GM19438 (cell line): Measurements from ENCODE around the gene PRAMEF9.
"Not testable (repeated sequence)": the region's sequence is repeated elsewhere in the genome, so short reads cannot be mapped to it uniquely, and the experiment has no call there.

Experiments used
- ATAC-seq: cut with Tn5 transposase; IDR thresholded peaks from one replicate; pipeline ENCODE4 v1.9.1; 2021; ENCODE audit warnings: low read depth; ENCODE audit not compliant: unreplicated experiment

Gene PRAMEF9

GRCh38 chr1:13171548-13171947 is at the start of gene PRAMEF9:
PRAMEF9 (plus strand) TSS chr1:13171848; CDS start chr1:13175281, 3,433 bp downstream.
- ATAC-seq, result not testable (repeated sequence)

GRCh38 chr1:13155909-13156308 is 15.7 kb upstream of the PRAMEF9 start, which contains the start of gene PRAMEF26:
PRAMEF26 (minus strand) TSS chr1:13156009; CDS start chr1:13153095, 2,914 bp downstream.
- not testable (repeated sequence) for ATAC-seq

GRCh38 chr1:13165531-13165930 is 6.1 kb upstream of the PRAMEF9 start, which contains the start of gene HNRNPCL4:
HNRNPCL4 (minus strand) TSS chr1:13165631; CDS start chr1:13165467, 164 bp downstream.
- ATAC-seq, result not testable (repeated sequence)

GRCh38 chr1:13201309-13201708 is 29.7 kb downstream of the PRAMEF9 start, which contains the start of gene PRAMEF13:
PRAMEF13 (minus strand) TSS chr1:13201409; CDS start chr1:13199589, 1,820 bp downstream.
- ATAC-seq, result not testable (repeated sequence)

- not testable (repeated sequence) for ATAC-seq
Observed at GRCh38 chr1:13208712-13209111, 37.1 kb downstream of the PRAMEF9 start.

GRCh38 chr1:13216619-13217018 is 45.0 kb downstream of the PRAMEF9 start:
- not testable (repeated sequence) for ATAC-seq

- not testable (repeated sequence) for ATAC-seq
Observed at GRCh38 chr1:13219203-13219602, 47.6 kb downstream of the PRAMEF9 start.

DNA sequence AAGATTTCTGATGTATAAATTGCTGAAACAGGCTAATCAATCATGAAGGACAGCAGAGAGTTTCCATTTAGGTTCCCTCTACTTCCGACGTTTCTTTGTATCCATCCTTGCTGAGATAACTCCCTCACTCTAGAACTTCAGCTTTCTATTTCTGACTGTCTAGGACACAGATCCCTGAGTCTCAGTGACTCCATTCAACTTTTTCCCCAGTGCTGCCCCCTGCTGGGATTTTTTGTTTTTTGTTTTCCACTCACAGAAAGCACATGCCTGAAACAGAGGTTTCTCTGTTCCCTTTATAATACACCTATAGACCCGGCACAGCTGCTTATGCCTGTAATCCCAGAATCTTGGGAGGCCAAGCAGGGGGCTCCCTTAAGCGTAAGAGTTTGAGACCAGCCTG is 51.1 kb downstream of the PRAMEF9 start:
- ATAC-seq, result not testable (repeated sequence)

DNA sequence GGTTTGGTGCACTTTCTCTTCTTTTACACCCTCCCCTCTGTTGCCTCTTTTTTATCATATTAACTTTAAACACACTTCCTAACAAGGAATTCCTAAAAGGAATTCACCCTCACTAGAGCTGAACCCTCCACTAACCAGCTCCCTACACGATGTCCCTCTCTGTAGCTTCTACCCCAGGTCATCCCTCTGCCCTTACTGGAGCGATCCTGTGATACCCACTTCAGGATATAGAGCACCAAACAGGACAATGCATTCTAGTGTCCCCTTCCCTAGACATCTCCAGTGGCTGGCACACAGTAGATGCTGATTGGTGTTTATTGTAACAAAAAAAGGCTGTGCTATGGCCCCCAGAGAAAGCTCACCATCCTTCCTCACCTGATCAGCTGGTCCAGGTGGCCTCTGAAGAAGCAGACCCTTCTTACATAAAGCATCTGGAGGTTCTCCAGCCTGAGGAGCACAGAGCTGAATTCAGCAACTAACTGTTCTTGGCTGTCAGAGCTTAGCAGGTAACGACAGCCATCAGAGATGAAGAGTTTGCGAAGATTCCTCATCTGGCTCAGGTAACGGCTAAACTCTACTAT is 52.9 kb downstream of the PRAMEF9 start:
- ATAC-seq, result no peak

DNA sequence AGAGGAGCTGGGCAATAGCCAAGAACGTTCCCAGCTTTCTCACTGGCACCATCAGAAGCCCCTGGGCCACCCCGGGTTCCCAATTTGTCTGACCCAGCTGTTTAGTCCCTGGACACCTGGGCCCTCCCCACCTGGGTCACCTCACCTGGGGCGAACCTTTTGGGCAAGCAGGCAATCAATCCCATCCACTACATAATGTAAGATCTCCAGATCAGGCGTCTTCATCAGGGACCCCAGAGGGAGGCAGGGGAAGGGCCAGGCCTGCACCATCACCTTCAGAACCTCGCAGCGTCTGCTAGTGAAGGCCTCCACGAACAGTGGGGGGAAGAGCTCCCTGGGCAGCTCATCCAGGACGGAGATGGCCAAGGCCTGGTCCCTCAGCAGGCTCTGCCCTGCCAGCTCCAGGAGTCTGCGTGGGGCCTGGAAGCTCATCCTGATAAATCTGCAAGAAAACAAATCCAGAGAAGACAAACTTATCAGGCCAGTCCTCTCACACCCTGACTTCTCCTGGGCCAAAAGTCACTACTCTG is 54.1 kb downstream of the PRAMEF9 start, which contains the start of gene PRAMEF18:
TSS of gene PRAMEF18 (minus strand) at position 480 of the 530 bp plus-strand sequence. CDS start at position 432, 48 bp downstream.
- ATAC-seq, result not testable (repeated sequence)

GRCh38 chr1:13227271-13228055 is 55.8 kb downstream of the PRAMEF9 start:
- not testable (repeated sequence) for ATAC-seq

DNA sequence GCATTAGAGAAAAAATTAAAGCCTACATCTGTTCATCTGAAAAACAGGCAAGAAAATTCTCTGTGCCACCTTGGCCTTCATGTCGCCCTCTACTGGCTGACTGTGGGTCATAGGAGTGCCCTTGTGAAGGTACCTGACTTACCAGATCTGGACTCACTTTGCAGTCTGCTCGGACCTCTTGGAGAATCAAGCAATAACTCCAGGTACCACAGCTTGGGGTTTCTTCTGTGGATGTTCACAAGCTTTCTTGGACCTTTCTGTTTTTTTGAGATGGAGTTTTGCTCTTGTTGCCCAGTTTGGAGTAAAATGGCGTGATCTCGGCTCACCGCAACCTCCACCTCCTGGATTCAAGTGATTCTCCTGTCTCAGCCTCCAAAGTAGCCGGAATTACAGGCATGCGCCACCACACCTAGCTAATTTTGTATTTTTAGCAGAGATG is 56.7 kb downstream of the PRAMEF9 start:
- ATAC-seq, result no peak
